ENCODE data around the gene TMEM235. TPM values are rescaled to one million over a fixed set of nuclear protein-coding genes. Genes with fewer than 3 reads are reported as not detected.
A peak's percentile ranks its signal among the peaks of the same experiment; 100 is the strongest.

The TMEM235 gene
- total RNA-seq, 1 donor = not detected

DNA sequence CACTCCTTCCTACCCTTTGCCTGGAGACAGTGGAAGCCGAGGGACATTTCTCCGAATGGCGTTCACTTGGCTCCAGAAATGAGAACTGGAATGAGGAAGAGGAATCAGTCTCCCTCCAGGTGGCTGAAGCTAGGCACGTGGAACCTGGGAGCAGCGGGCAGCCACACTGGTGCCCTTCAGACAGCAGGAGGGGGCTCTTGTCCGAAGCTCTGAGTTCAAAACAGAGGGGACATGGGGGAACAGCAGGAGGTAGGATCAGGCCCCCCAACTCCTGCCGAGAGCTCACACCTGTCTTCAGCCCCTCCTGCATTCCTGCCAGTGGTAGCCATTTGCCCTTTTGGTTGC lies 41.5 kb downstream of the TMEM235 start:
- no peak overlapping the region for H3K4me2 ChIP-seq (ENCODE audit: insufficient read depth, low read length)
- no peaks in the 10 kb centered on the region for H4K20me1 ChIP-seq (ENCODE audit: insufficient read depth, low read length)
- TF ChIP-seq, protein P1, sequence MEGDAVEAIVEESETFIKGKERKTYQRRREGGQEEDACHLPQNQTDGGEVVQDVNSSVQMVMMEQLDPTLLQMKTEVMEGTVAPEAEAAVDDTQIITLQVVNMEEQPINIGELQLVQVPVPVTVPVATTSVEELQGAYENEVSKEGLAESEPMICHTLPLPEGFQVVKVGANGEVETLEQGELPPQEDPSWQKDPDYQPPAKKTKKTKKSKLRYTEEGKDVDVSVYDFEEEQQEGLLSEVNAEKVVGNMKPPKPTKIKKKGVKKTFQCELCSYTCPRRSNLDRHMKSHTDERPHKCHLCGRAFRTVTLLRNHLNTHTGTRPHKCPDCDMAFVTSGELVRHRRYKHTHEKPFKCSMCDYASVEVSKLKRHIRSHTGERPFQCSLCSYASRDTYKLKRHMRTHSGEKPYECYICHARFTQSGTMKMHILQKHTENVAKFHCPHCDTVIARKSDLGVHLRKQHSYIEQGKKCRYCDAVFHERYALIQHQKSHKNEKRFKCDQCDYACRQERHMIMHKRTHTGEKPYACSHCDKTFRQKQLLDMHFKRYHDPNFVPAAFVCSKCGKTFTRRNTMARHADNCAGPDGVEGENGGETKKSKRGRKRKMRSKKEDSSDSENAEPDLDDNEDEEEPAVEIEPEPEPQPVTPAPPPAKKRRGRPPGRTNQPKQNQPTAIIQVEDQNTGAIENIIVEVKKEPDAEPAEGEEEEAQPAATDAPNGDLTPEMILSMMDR (IDR thresholded peaks at IDR 0.05; ENCODE audit: extremely low read depth, low read depth, low read length) = no peak
- no peaks in the 10 kb centered on the region for H3K79me2 ChIP-seq (ENCODE audit: insufficient read depth, low read length)
- no peak overlapping the region for H3K27ac ChIP-seq (ENCODE audit: low read depth, low read length)
- peaks cover 54% of the 10 kb centered on the region for H3K27me3 ChIP-seq (ENCODE audit: insufficient read depth, low read length)
- H3K9me3 ChIP-seq (ENCODE audit: low read depth, low read length) = no peaks in the 10 kb centered on the region
- no peaks in the 10 kb centered on the region for H3K4me1 ChIP-seq (ENCODE audit: insufficient read depth, low read length)
- DNase-seq (ENCODE audit: insufficient read length, low spot score, missing footprints) = no peak
- no peak overlapping the region for H2AFZ ChIP-seq (ENCODE audit: low read length)
- no peaks in the 10 kb centered on the region for H3K36me3 ChIP-seq (ENCODE audit: insufficient read depth, low read length)
- no peak overlapping the region for H3K4me3 ChIP-seq (ENCODE audit: insufficient read depth, low read length)

DNA sequence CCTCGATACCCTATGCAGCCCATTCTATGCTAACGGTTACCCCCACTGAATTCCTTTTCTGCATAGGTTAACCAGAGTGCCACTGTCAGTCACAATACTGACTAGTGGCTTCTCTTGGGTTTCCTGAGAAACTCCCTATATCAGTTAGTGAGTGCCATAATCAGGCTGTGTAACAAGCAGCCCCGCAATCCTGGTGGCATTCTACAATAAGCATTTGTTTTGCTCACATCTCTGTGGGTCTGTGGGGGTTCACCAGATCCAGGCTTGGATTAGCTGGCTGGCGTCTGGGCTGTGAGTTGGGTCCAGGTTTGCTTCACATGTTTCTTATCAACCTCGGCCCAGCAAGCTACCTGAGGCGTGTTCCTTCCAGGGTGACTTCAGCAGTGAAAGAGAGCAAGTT lies 42.4 kb downstream of the TMEM235 start:
- Histone ChIP-seq H3K79me2 (ENCODE audit: insufficient read depth, low read length) (no peaks in the 10 kb centered on the region), H3K4me2 (ENCODE audit: insufficient read depth, low read length) (no peak overlapping the region), H3K4me1 (ENCODE audit: insufficient read depth, low read length) (no peaks in the 10 kb centered on the region), H2AFZ (ENCODE audit: low read length) (no peak overlapping the region), H3K4me3 (ENCODE audit: insufficient read depth, low read length) (no peak overlapping the region), H3K36me3 (ENCODE audit: insufficient read depth, low read length) (no peaks in the 10 kb centered on the region), H3K9me3 (ENCODE audit: low read depth, low read length) (no peaks in the 10 kb centered on the region), H4K20me1 (ENCODE audit: insufficient read depth, low read length) (no peaks in the 10 kb centered on the region), H3K27me3 (ENCODE audit: insufficient read depth, low read length) (peaks cover 46% of the 10 kb centered on the region), H3K27ac (ENCODE audit: low read depth, low read length) (no peak overlapping the region)
- peak; percentile 73 for DNase-seq (ENCODE audit: insufficient read length, low spot score, missing footprints)
- TF ChIP-seq, protein P1 (IDR thresholded peaks at IDR 0.05; ENCODE audit: extremely low read depth, low read depth, low read length) = no peak

DNA sequence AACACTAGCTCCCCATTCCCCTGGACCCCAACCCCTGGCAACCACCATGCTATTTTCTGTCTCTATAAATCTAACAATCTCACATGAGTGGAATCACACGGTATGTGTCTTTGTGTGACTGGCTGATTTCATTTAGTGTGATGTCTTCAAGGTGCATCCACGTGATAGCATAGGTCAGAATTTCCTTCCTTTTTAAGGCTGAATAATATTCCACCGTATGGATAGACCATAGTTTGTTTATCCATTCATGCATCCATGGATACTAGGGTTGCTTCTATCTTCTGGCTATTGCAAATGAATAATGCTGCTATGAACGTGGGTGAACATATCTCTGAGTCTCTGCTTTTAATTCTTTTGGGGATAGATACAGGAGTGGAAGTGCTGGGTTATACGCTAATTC lies 43.9 kb downstream of the TMEM235 start:
- Histone ChIP-seq H3K36me3 (ENCODE audit: insufficient read depth, low read length) (no peaks in the 10 kb centered on the region), H3K4me1 (ENCODE audit: insufficient read depth, low read length) (no peaks in the 10 kb centered on the region), H4K20me1 (ENCODE audit: insufficient read depth, low read length) (no peaks in the 10 kb centered on the region), H3K4me3 (ENCODE audit: insufficient read depth, low read length) (no peak overlapping the region), H3K27ac (ENCODE audit: low read depth, low read length) (no peak overlapping the region), H3K4me2 (ENCODE audit: insufficient read depth, low read length) (no peak overlapping the region), H3K79me2 (ENCODE audit: insufficient read depth, low read length) (no peaks in the 10 kb centered on the region), H2AFZ (ENCODE audit: low read length) (no peak overlapping the region), H3K27me3 (ENCODE audit: insufficient read depth, low read length) (peaks cover 31% of the 10 kb centered on the region), H3K9me3 (ENCODE audit: low read depth, low read length) (no peaks in the 10 kb centered on the region)
- TF ChIP-seq, protein P1 (IDR thresholded peaks at IDR 0.05; ENCODE audit: extremely low read depth, low read depth, low read length) = no peak
- DNase-seq (ENCODE audit: insufficient read length, low spot score, missing footprints) = no peak

DNA sequence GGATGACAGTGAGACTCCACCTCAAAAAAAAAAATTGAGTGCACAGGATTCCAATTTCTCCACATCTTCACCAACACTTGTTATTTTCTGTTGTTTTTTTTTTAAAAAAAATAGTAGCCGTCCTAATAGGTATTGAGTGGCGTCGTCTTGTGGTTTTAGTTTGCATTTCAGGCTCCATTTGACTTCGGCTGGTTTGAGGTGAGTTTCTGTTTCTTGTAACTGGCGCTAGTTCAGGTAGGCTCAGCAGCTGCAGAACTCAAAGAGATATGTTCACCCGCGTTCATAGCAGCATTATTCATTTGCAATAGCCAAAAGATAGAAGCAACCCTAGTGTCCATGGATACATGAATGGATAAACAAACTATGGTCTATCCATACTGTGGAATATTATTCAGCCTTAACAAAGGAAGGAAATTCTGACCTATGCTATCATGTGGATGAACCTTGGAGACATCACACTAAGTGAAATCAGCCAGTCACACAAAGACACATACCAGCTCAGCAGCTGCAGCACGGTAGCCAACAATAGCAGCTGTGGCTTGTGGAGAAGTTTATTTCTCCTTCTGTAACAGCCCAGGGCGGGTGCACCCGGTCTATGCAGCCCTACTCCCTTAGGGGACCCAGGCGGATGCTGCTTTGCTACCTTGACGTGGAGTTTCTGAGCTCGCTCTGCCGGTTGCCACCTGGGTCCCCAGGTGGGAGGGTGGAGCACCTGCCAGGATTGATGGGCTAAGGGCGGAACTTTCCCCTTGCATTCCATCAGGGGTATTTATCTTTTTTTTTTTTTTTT lies 44.9 kb downstream of the TMEM235 start:
- no peak overlapping the region for H3K4me2 ChIP-seq (ENCODE audit: insufficient read depth, low read length)

More for the DNA sequence above, 44.9 kb downstream of the TMEM235 start:
- Histone ChIP-seq H3K4me3 (ENCODE audit: insufficient read depth, low read length) (no peak overlapping the region), H4K20me1 (ENCODE audit: insufficient read depth, low read length) (no peaks in the 10 kb centered on the region), H3K79me2 (ENCODE audit: insufficient read depth, low read length) (no peaks in the 10 kb centered on the region), H2AFZ (ENCODE audit: low read length) (no peak overlapping the region), H3K36me3 (ENCODE audit: insufficient read depth, low read length) (no peaks in the 10 kb centered on the region), H3K27me3 (ENCODE audit: insufficient read depth, low read length) (peaks cover 24% of the 10 kb centered on the region), H3K9me3 (ENCODE audit: low read depth, low read length) (no peaks in the 10 kb centered on the region), H3K4me1 (ENCODE audit: insufficient read depth, low read length) (no peaks in the 10 kb centered on the region), H3K27ac (ENCODE audit: low read depth, low read length) (no peak overlapping the region)
- DNase-seq (ENCODE audit: insufficient read length, low spot score, missing footprints) = peak; percentile 42
- TF ChIP-seq, protein P1 (IDR thresholded peaks at IDR 0.05; ENCODE audit: extremely low read depth, low read depth, low read length) = no peak
